Dermis blood vessel endothelial cell (primary cell): ENCODE measurements around the gene ARRDC5. TPM values are rescaled to one million over a fixed set of nuclear protein-coding genes. Genes with fewer than 3 reads are reported as not detected.
"Not testable (repeated sequence)": the region's sequence is repeated elsewhere in the genome, so short reads cannot be mapped to it uniquely, and the experiment has no call there.

Experiments used
- DNase-seq: peaks from one replicate; pipeline ENCODE4 v3.0.0; 2010
- total RNA-seq: library from RNA; depleted of rRNA; stranded (reverse); fragments of >200 nt; gene quantifications from 2 replicates; pipeline ENCODE4 v1.2.3, GENCODE V29; 2014

ARRDC5 gene
- total RNA-seq, 1 donor from 2014 or later: not detected

DNA sequence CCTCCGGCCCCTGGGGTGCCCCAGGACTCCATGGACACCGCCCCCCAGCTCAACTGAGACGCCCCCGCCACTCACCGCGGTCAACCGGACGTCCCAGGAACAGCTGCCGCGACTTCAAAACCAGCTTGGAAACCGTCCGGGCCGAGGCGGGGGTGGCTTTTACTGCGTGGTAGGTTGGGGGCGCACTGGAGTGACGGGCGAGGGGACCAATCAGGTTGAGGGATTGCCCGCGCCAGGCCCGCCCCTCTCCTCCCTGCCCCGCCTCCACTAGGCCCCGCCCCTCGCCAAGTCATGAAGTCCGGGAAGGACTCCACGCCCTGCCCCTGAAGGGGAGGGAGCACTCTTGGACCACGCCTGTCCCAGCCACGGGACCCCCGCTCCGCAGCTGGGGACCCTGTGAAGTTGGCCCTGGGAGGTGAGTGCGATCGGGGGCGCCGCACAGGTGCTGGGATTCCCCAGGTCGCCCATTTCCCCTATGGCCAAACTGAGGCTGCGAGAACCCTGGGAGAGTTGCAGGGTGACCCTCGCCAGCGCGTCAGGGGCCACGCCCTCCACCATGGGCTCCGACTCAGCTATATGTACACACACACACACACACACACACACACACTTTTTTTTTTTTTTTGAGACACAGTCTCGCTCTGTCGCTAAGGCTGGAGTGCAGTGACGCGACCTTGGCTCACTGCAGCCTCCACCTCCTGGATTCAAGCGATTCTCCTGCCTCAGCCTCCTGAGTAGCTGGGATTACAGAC is 35.0 kb downstream of the ARRDC5 start, which contains the start of gene PLIN3:
TSS of gene PLIN3 (minus strand) at position 134 of the 752 bp plus-strand sequence. CDS start 6,273 bp downstream, outside the sequence.
- DNase-seq: peak; percentile 97

DNA sequence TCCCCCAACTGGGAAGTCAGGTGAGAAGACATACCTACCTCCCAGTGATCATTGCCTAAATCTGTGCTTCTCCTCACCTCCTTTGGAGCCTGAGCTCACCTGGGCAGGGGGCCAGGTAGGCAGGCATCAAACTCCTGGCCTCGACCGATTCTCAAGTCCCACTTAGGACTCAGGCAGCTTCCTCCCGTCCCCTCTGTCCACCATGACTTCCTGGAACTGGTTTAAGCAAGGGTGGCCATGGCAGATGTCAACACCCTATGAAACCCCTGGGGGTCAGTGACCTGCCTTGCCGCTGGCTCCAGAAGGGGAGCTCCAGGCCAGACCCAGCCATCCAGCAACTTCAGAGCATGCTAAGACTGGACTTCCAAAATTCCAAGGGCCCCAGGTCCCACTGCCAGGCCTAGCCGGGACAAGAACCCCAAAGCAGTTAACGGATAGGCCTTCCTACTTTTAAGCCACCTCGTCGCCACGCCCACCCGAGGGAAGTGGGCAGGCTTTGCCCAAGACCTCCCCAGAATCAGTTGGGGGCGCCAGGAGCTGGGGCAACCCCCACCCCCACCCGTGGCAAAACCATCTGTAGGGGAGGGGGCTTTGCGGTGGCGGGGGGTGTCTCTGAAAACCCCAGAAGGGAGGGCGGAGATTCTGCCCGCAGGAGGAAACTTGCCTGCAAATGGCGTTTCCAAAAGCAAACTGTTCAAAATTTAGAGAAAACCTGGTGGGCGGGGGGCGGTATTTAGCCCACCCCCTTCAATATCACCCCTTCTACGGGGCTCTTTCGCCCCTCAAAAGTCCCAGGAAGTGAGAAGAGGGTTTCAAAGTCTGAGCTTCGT is 35.9 kb downstream of the ARRDC5 start:
- DNase-seq: peak; percentile 58

DNA sequence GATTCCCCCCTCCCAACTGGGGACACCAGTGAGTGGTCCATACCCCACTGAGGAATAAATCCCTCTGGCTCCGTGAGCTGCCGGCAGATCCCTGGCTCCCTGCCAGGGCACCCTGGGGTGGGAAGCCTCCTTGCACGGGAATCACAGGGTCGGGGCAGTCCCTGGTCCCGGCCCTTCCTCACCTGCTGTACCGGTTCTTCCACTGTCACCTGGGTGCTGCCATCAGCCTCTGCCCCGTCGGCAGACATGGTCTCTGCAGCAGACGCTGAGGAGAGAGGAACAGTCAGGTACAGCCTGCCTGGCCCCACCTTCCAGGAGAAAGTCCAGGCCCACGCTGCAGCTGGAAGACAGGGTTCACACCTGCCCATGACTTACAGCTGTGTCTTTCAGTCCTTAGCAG is 41.5 kb downstream of the ARRDC5 start:
- no peak for DNase-seq

DNA sequence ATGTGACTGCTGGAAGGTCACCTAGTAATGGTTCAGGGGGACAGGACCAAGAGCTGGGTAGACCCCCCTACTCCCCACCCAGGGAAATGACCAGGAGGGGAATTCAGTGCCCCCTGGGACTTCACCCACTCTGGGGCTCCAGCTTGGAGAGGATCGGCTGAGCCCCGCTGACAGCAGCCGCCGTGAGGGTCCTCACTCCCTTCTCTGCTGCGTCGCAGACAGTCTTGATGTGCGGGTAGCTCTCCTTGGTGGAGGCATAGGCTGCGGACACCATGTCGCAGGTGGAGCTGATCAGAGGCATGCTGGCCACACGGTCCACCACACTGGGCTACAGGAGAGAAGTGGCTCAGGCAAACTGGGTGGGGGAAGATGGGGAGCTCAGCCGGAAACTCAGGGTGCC is 43.0 kb downstream of the ARRDC5 start:
- no peak for DNase-seq

DNA sequence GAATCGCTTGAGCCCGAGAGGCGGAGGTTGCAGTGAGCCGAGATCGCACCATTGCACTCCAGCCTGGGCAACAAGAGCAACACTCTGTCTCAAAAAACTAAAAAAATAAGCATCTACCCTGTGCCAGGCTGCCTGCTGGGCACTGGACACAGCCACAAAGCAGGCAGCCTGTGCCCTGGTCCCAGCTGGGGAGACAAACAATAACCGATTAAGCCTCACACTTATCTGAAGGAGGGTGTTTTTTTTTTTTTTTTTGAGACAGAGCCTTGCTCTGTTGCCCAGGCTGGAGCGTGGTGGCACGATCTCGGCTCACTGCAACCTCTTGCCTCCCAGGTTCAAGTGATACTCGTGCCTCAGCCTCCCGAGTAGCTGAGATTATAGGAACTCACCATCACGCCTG is 46.2 kb downstream of the ARRDC5 start:
- DNase-seq: not testable (repeated sequence)

DNA sequence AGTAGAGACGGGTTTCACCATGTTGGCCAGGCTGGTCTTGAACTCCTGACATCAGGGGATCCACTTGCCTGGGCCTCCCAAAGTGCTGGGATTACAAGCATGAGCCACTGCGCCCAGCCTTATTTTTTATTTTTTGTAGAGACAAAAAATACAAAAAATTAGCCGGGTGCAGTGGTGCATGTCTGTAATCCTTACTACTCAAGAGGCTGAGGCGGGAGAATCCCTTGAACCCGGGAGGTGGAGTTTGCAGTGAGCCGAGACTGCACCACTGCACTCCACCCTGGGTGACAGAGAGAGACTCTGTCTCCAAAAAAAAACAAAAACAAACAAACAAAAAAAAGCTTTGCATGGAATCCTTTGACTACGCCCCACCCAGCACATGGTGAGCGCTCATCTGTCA is 49.2 kb downstream of the ARRDC5 start:
- DNase-seq: not testable (repeated sequence)

DNA sequence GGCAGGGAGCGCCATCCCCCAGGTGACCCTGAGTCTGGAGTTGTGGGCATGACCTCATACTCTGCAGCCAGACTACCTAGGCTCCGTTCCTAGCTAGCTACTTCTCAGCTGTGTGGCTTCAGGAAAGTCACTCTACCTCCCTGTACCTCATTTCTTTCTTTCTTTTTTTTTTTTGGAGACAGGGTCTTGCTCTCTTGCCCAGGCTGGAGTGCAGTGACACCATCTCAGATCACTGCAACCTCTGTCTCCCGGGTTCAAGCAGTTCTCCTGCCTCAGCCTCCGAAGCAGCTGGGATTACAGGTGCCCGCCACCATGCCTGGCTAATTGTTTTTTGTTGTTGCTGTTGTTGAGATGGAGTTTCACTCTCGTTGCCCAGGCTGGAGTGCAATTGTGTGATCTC is 50.2 kb downstream of the ARRDC5 start:
- DNase-seq: no peak

DNA sequence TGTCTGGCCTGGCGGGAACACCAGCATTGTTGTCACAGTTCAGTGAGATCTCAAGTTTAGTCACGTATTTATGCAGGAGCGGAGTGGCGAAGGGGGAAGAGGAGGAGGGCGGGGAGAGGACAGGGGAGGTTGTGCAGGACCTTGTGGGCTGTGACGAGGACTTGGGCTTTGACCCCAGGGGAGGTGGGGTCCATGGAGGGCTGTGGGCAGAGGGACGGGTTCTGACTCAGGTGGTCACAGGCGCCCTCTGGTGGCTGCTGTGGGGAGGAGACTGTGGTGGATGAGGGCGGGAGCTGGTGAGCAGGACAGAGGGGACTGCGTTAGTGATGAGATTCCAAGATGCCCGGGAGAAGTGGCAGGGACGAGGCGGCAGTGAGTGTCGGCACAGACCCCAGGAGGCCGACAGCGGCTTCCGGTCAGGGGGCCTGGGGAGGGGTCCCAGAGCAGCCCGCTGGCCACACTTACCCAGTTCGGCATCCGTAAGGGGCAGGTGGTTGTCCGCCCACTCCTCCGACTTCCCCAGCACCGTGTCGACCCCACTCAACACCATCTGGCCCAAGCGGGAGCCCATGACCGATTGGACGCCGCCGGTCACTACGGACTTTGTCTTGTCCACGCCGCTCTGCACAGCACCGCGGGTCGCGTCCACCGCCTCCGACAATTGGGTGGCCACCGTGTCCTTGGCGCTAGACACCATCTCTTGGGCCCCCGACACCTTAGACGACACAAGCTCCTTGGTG is 51.0 kb downstream of the ARRDC5 start:
- DNase-seq: peak; percentile 79

DNA sequence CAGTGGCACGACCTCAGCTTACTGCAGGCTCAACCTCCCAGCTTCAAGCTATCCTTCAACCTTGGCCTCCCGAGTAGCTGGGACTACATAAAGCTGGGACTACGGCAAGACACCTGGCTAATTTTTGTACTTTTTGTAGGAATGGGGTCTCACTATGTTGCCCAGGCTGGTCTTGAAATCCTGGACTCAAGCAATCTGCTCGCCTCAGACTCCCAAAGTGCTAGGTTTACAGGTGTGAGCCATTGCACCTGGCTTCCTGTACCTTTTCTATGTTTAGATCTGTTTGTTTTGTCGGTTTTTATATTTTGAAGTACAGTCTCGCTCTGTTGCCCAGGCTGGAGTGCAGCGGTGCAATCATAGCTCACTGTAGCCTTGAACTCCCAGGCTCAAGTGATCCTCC is 53.7 kb downstream of the ARRDC5 start:
- no peak for DNase-seq

DNA sequence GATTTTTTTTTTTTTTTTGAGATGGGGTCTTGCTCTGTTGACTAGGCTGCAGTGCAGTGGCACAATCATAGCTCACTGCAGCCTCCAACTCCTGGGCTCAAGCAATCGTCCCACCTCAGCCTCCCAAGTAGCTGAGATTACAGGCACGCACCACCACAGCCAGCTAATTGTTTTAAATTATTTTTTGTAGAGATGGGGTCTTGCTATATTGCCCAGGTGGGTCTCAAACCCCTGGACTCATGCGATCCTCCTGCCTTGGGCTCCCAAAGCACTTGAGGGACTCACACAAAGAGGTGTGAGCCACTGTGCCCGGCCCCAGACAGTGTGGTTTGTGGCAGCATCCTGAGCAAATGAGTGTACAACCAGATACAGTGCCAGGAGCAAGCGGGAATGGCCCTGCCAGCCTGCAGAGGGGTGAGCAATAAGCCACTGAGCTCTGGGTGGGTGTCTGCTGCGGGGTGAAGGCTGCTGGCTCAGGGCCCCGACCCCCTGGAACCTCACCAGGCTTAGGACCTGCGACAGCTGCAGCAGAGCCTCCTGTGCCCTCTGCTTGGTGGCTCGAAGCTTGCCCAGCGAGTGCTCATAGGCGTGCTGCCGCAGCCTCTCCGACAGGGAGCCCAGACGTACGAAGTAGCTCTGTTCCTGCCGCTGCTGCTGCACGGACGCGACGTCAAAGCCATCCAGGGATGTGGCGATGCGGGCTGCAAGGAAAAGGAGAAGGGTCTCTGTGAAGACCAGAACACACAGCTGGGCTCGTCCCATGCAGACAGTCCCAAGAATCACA is 55.3 kb downstream of the ARRDC5 start:
- no peak for DNase-seq

DNA sequence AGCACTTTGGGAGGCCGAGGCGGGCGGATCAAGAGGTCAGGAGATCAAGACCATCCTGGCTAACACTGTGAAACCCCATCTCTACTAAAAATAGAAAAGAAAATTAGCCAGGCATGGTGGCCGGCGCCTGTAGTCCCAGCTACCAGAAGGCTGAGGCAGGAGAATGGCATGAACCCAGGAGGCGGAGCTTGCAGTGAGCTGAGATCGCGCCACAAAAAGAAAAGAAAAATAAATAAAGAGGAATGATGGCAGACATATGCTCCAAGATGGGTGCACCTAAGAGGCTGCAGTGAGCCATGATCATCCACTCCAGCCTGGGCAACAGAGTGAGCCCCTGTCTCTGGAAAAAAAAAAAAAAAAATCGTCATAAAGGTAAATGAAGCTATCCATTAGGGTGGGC is 56.7 kb downstream of the ARRDC5 start:
- DNase-seq: not testable (repeated sequence)

DNA sequence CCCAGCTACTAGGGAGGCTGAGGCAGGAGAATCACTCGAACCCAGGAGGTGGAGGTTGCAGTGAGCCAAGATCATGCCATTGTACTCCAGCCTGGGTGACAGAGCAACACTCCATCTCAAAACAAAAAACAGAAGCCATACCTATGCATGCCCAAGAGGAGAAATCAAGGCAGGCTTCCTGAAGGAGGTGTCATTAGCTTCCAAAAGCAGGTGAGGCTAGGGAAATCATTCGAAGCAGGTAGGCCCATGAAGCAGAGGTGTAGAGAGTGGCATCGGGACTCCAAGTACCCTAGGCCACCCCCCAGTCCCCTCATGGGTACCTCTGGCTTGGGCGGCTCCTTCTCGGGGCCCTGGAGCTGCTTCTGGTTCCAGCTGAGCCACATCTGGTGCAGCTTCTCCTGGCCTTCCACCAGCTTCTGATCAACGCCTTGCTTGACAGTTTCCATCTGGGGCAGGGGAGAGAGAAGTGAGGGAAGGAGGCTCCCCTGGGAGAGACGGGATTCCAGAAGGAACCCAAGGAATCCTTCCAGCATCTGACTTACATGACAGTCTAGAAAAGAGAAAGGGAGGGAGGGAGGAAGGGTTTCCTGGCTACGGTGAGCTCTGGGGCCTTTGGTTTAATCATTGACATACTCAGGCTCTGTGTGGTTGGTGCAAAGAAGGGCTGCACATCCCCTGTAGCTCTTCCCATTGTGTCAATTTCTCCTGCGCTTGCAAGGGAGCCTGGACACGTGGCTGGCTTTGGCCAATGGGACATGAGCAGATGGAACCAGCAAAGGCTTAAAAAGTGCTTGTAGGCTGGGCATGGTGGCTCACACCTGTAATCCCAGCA is 58.1 kb downstream of the ARRDC5 start:
- no peak for DNase-seq

DNA sequence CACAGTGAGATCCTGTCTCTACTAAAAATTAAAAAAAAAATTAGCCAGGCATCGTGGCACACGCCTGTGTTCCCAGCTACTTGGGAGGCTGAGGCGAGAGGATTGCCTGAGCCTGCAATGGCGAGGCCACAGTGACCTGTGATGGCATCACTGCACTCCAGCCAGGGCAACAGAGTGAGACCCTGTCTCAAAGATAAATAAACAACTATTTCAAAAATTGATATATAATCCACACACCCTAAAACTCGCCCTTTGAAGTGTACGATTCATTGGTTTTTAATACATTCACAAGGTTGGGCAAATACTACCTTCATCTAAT is 59.1 kb downstream of the ARRDC5 start:
- no peak for DNase-seq

Other genes with a start within 250 kb of the ARRDC5 start
- 140 and 183 TPM in 2 replicates for gene MYDGF, start 232.6 kb downstream of the ARRDC5 start, total RNA-seq
- gene DPP9, start 179.1 kb downstream of the ARRDC5 start, total RNA-seq: 42.9 and 64.4 TPM in 2 replicates
- 18.4 and 18.7 TPM in 2 replicates for gene FEM1A, start 111.2 kb downstream of the ARRDC5 start, total RNA-seq
- 4.9 and 7.7 TPM in 2 replicates for gene TICAM1, start 71.2 kb downstream of the ARRDC5 start, total RNA-seq
- gene PLIN3, start 35.2 kb downstream of the ARRDC5 start, total RNA-seq: 111 and 167 TPM in 2 replicates
- gene UHRF1, start 6.6 kb upstream of the ARRDC5 start, total RNA-seq: 22.0 and 55.7 TPM in 2 replicates
- gene KDM4B, start 66.2 kb upstream of the ARRDC5 start, total RNA-seq: 13.4 and 20.2 TPM in 2 replicates